K562 (cell line): Measurements from ENCODE around the gene GIT2. TPM values are rescaled to one million over a fixed set of nuclear protein-coding genes. Genes with fewer than 3 reads are reported as not detected.

Experiments
- ARHGAP35 ChIP-seq: fragments of 450-650 bp; IDR thresholded peaks from 2 replicates; pipeline ENCODE4 v1.6.1; 2018; ENCODE audit not compliant: partially characterized antibody
- ARNT ChIP-seq, 2 experiments: fragments of 450-650 bp; IDR thresholded peaks; 2 replicates each; pipeline ENCODE4 v1.6.1; 2016; ENCODE audit warnings: mild to moderate bottlenecking in 1 of 2
- CBX5 ChIP-seq: IDR thresholded peaks from 2 replicates; pipeline ENCODE4 v1.6.1; 2014; ENCODE audit warnings: low read depth, borderline replicate concordance
- FOS ChIP-seq: IDR thresholded peaks from 3 replicates; pipeline ENCODE4 v1.6.1; 2011; ENCODE audit not compliant: insufficient read length; ENCODE audit errors: extremely low read depth
- GABPA ChIP-seq: fragments of 200-800 bp; sonication (Bioruptor generic); conservative IDR thresholded peaks from 2 replicates; pipeline ENCODE4 v1.6.1; 2016; ENCODE audit warnings: low read depth, missing genetic modification characterization, missing compliant biosample characterization
- GTF2A2 ChIP-seq: IDR thresholded peaks from 2 replicates; pipeline ENCODE4 v1.6.1; 2016; ENCODE audit warnings: mild to moderate bottlenecking, missing genetic modification characterization, missing compliant biosample characterization
- GTF2E2 ChIP-seq: fragments of 200-800 bp; sonication (Bioruptor generic); IDR thresholded peaks from 2 replicates; pipeline ENCODE4 v1.6.1; 2016; ENCODE audit warnings: missing genetic modification characterization, missing compliant biosample characterization
- NR4A1 ChIP-seq, 2 experiments: fragments of 250-450 bp in 1 of 2; fragments of 450-650 bp in 1 of 2; sonication (Bioruptor Pico) in 1 of 2; IDR thresholded peaks; 2 replicates each; pipeline versions ENCODE4 v1.4.0 to v1.6.1; 2016 to 2020; ENCODE audit warnings: mild to moderate bottlenecking in 2 of 2, missing compliant biosample characterization in 1 of 2, missing genetic modification characterization in 1 of 2, moderate library complexity in 1 of 2
- RHOXF2B ChIP-seq: fragments of 250-450 bp; sonication (Bioruptor Pico); conservative IDR thresholded peaks from 2 replicates; pipeline ENCODE4 v1.5.1; 2021
- TAF9B ChIP-seq: fragments of 450-650 bp; IDR thresholded peaks from 2 replicates; pipeline ENCODE4 v1.6.1; 2018; ENCODE audit warnings: mild to moderate bottlenecking; ENCODE audit not compliant: partially characterized antibody
- TOE1 ChIP-seq, 2 experiments: fragments of 450-650 bp in 1 of 2; sonication (generic) in 1 of 2; formaldehyde crosslinking in 1 of 2; IDR thresholded peaks; 2 replicates each; pipeline versions ENCODE4 v1.7.1 to v1.8.0; 2016 to 2022; ENCODE audit warnings: borderline replicate concordance in 2 of 2, mild to moderate bottlenecking in 2 of 2, antibody characterized with exemption in 1 of 2, inconsistent platforms in 1 of 2, low read depth in 1 of 2, missing genetic modification reagents in 1 of 2, moderate library complexity in 1 of 2
- ZNF24 ChIP-seq: fragments of 450-650 bp; IDR thresholded peaks from 2 replicates; pipeline ENCODE4 v1.6.1; 2016
- ZNF354B ChIP-seq: fragments of 250-450 bp; sonication (Bioruptor Pico); IDR thresholded peaks from 2 replicates; pipeline ENCODE4 v1.4.0; 2020
- ZNF655 ChIP-seq: fragments of 250-450 bp; sonication (Bioruptor Pico); IDR thresholded peaks from 2 replicates; pipeline ENCODE4 v1.5.0; 2021
- polyA plus RNA-seq, 8 experiments: library from polyadenylated mRNA; depleted of rRNA in 4 of 8; stranded (reverse) in 5 of 8; unstranded in 3 of 8; fragments of >200 nt; fragmentation: Nextera tagmentation in 2 of 8; fragmentation: Illumina TruSeq in 1 of 8; extraction: Ambion mirVana in 2 of 8; extraction: Trizol in 1 of 8; gene quantifications; 2 replicates each; pipeline versions ENCODE4 v1.2.1 to v1.2.3, GENCODE V29; 2011 to 2014; ENCODE audit warnings: inconsistent platforms in 1 of 8, missing spikeins in 1 of 8
- total RNA-seq, 7 experiments: library from RNA; depleted of rRNA in 6 of 7; stranded (reverse); fragments of >200 nt in 6 of 7; fragmentation: Illumina TruSeq in 2 of 7; extraction: Trizol in 2 of 7; gene quantifications; 2 replicates each; pipeline versions ENCODE4 v1.2.1 to v1.2.3, GENCODE V29; 2011 to 2021; ENCODE audit warnings: low replicate concordance in 1 of 7
- TF ChIP-seq, protein P1 (sequence below), 2 experiments: fragments of 450-650 bp in 1 of 2; sonication (generic) in 1 of 2; formaldehyde crosslinking in 1 of 2; IDR thresholded peaks; 2 replicates each; pipeline versions ENCODE4 v1.7.1 to v1.9.0; 2016 to 2022; ENCODE audit warnings: inconsistent platforms in 1 of 2, mild to moderate bottlenecking in 1 of 2, missing genetic modification reagents in 1 of 2
- TF ChIP-seq, protein P2 (sequence below), 2 experiments: fragments of 450-650 bp; conservative IDR thresholded peaks; 2 replicates each; pipeline ENCODE4 v1.6.1; 2017; ENCODE audit warnings: mild to moderate bottlenecking in 2 of 2, moderate library complexity in 2 of 2

Gene GIT2
- total and polyA plus RNA-seq, 9 of the 15 experiments (the other 6 are each of a cell fraction or from before 2014, with no cell fraction given), result 4.0 to 30.4 (median 23.5) TPM

DNA sequence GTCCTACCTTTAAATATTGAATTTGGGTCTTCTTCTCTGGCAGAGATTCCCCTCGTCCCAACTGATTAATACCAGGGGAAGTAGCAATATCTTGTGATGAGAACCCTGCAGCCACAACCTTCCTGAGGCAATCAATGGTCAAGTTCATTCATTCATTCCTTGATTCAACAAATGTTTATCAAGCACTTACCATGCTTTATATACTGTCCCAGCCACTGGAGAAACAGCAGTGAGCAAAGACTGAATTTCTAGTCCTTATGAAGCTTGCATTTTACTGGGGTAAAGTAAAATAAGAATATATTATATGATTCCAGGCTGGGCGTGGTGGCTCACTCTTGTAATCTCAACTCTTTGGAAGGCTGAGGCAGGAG lies 300 bp upstream of the GIT2 start (continued):
- 0 out of 2 replicates have a peak, but pooled peaks have one; percentile 41 for TF ChIP-seq TOE1 (IDR thresholded peaks at IDR 0.05; ENCODE audit: borderline replicate concordance)
- TF ChIP-seq TOE1 (CRISPR knock-in tag; IDR thresholded peaks at IDR 0.05; ENCODE audit: borderline replicate concordance, low read depth), result no peak
- peak; percentile 9; the same call in 1 of the 2 replicates for TF ChIP-seq GABPA
- 0 out of 2 replicates have a peak, but pooled peaks have one; percentile 35 for TF ChIP-seq ZNF655 (CRISPR knock-in tag)
- no peak for TF ChIP-seq NR4A1 (CRISPR knock-in tag; IDR thresholded peaks at IDR 0.05)
- no peak for TF ChIP-seq NR4A1 (tag; IDR thresholded peaks at IDR 0.05)
- TF ChIP-seq CBX5, result no peak
- TF ChIP-seq, protein P1, sequence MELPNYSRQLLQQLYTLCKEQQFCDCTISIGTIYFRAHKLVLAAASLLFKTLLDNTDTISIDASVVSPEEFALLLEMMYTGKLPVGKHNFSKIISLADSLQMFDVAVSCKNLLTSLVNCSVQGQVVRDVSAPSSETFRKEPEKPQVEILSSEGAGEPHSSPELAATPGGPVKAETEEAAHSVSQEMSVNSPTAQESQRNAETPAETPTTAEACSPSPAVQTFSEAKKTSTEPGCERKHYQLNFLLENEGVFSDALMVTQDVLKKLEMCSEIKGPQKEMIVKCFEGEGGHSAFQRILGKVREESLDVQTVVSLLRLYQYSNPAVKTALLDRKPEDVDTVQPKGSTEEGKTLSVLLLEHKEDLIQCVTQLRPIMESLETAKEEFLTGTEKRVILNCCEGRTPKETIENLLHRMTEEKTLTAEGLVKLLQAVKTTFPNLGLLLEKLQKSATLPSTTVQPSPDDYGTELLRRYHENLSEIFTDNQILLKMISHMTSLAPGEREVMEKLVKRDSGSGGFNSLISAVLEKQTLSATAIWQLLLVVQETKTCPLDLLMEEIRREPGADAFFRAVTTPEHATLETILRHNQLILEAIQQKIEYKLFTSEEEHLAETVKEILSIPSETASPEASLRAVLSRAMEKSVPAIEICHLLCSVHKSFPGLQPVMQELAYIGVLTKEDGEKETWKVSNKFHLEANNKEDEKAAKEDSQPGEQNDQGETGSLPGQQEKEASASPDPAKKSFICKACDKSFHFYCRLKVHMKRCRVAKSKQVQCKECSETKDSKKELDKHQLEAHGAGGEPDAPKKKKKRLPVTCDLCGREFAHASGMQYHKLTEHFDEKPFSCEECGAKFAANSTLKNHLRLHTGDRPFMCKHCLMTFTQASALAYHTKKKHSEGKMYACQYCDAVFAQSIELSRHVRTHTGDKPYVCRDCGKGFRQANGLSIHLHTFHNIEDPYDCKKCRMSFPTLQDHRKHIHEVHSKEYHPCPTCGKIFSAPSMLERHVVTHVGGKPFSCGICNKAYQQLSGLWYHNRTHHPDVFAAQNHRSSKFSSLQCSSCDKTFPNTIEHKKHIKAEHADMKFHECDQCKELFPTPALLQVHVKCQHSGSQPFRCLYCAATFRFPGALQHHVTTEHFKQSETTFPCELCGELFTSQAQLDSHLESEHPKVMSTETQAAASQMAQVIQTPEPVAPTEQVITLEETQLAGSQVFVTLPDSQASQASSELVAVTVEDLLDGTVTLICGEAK (IDR thresholded peaks at IDR 0.05), result 0 out of 2 replicates have a peak, but pooled peaks have one; percentile 27
- TF ChIP-seq, protein P1 (CRISPR knock-in tag; IDR thresholded peaks at IDR 0.05), result no peak
- TF ChIP-seq ZNF354B (CRISPR knock-in tag), result no peak
- TF ChIP-seq ARHGAP35, result no peak
- TF ChIP-seq, protein P2, sequence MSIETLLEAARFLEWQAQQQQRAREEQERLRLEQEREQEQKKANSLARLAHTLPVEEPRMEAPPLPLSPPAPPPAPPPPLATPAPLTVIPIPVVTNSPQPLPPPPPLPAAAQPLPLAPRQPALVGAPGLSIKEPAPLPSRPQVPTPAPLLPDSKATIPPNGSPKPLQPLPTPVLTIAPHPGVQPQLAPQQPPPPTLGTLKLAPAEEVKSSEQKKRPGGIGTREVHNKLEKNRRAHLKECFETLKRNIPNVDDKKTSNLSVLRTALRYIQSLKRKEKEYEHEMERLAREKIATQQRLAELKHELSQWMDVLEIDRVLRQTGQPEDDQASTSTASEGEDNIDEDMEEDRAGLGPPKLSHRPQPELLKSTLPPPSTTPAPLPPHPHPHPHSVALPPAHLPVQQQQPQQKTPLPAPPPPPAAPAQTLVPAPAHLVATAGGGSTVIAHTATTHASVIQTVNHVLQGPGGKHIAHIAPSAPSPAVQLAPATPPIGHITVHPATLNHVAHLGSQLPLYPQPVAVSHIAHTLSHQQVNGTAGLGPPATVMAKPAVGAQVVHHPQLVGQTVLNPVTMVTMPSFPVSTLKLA (conservative IDR thresholded peaks at IDR 0.05), result peak in 1 of 2 experiments; percentile 8; a peak in 2 of 4 replicates
- TF ChIP-seq ARNT (IDR thresholded peaks at IDR 0.05), result peak in 1 of 2 experiments; percentile 47; a peak in 1 of 4 replicates
- TF ChIP-seq ZNF24, result peak; percentile 96
- TF ChIP-seq GTF2A2 (tag), result no peak
- no peak for TF ChIP-seq RHOXF2B (CRISPR knock-in tag)
- 0 out of 2 replicates have a peak, but pooled peaks have one; percentile 32 for TF ChIP-seq GTF2E2 (tag)
- TF ChIP-seq TAF9B, result no peak
- no peak for TF ChIP-seq FOS
